ENCODE data around the gene COMMD6.
"Not testable (repeated sequence)": the region's sequence is repeated elsewhere in the genome, so short reads cannot be mapped to it uniquely, and the experiment has no call there.

COMMD6 gene

DNA sequence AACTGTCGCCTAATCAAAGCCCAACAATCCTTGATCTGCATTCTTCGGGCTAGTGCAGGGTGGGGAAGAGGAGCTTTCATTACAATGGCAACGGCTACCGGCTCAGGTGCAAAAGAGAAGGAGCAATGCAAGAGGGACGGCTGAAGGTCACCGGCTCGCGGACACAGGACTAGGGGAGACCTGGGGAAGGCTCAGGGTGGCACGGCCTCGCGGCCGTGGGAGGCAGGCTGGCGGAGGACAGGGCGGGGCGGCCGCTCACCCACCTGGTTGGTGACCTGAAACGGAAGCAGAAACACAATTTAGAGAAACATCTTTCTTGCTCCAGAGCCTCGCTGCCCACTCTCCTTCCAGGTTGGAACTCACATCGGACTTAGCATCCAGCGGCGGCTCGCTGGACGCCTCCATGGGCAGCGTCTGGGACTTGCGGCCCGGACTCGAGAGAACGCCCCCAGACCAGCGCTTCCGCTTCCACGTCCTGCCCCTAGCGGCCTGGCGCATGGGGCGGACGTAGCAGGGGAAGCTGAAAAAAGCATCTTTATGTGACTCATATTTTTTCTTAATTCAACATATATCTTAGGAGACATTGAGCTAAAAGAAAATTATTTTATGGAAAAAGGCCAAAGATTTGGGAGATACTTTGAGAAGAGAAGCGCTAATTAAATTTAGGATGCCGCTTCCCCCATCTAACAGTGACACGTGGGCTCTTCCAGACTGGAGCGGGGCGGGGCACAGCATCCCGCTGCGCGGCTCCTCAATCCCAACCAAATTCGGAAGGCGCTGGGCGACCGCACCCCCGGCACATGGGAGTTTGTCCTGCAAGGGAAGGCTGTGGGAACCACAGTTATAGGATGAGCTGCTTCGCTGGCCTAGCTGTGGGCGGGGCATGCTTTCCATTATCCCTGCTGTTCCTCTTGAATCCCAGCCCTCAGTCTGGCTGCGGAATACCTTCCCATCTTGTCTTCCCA is at the start of gene COMMD6:
Gene COMMD6 (minus strand): TSS at position 441 of the 965 bp plus-strand sequence. CDS start 36 bp downstream, at position 405.
- peak; percentile 75 for DNase-seq

DNA sequence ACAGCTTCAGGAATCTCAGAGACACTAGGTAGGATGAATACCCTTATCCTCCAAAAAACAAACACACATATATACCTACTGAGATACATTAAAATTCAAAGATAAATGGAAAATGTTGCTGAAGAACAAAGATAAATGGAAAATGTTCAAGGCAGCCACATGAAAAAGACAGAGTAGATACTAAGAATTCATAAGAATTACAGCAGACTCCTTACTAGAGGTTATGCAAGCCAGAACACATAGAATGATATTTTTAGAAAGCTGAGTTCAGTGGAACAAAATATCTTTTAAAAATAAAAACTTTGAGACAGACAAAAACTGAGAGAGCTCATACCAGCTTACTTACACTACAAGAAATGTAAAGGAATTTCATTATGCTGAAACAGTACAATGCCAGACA is 47.5 kb upstream of the COMMD6 start:
- DNase-seq = no peak

DNA sequence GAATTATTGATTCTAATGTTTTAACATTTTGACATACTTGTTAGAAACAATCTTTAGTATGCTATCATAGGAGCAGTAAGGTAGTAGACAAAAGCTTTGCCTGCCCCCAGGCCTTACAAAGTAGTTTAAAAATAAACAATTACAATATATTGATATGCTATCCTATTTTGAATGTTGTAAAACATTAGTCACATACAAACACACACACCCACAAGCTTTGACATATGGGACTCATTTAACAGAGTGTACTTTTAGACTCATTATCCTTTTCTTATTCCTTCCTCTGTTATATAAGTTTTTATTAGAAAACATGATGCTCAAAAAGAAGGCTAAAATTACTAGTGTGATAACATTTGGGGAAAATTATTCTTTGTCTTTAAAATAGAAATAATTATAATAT is 45.5 kb upstream of the COMMD6 start:
- DNase-seq = no peak

DNA sequence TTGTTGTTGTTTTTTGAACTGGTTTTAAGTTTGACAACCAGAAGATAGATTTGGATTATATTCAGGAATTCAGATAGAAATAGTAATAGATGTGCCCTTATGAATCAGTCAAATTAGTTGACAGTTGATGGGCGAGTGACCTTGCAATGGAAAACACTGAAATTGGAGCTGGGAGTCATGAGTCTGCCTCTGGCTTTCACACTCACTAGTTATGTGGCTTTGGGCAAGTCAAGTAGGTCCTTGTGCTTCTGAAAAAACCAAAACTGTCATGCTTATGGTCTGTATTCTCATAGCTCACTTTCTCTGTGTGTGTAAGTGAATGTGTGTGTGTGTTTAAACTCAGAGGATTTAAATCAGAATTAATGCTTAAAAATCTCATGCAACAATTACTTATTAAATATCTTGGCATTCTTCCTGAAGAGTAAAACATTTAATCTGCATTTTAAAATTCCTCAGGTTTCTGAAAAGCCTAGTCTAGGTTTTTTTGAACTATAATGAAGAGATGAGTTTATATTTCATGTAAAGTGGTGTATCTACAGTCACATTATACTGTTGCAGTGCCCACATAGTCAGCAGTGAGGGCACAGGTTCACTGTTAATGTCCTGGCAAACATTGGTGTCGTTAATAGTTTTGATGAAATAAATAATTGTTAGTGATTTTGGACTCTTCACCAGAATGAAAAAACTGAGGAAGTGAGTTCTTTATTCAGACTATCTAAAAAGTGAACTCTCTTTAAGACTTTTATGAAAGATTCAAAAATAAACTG is 44.4 kb upstream of the COMMD6 start:
- no peak for DNase-seq

DNA sequence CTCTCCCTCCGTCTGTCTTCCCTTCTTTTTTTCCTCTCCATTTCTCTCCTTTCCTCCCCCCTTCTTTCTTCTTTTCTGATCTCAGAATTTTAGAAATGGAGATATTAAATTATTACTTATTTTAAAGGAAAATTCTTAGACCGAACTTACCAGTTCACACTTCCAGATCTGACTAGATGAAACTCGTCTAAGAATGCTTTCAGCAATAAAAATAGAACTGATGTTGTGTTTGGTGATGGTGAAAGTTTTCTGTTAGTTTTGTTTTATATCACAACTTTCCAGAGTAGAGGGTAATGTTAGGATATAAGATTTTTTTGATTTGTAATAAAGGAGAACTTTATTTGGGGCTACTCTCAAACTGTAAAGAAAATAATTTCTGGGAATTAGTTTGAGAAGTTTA is 41.9 kb upstream of the COMMD6 start:
- no peak for DNase-seq

DNA sequence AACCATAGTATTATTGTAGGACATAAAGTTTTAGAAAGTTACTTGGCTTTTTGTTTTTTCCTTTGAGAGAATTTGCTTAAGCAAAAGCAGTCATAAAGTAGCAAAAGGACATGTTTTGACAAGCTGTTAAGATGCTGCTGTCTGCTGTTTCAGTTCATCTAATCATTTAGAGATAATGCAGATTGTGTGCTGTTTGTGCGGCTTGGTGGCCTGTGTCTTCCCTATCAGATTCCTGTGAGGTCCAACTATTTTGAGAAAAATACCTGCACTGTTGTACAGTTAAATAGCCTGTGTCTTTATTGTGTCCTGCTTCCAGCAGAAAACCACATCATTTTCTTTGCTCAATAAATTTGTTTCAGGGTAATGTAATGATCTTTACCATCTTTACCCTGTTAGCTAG is 31.9 kb upstream of the COMMD6 start:
- DNase-seq = no peak

DNA sequence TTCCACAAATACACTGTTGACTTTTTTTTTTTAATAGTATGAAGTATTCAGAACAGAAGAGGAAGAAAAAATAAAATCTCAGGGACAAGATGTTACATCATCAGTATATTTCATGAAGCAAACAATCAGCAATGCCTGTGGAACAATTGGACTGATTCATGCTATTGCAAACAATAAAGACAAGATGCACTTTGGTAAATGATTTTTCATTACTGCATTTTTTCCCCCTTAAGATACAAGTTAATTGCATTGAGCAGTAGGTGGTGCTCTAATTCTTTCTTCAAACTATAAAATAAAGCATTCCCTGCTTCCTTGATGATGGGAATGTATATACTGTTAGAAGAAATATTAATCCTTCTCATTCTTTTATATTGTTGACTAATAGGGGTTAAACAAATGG is 29.0 kb upstream of the COMMD6 start:
- no peak for DNase-seq

DNA sequence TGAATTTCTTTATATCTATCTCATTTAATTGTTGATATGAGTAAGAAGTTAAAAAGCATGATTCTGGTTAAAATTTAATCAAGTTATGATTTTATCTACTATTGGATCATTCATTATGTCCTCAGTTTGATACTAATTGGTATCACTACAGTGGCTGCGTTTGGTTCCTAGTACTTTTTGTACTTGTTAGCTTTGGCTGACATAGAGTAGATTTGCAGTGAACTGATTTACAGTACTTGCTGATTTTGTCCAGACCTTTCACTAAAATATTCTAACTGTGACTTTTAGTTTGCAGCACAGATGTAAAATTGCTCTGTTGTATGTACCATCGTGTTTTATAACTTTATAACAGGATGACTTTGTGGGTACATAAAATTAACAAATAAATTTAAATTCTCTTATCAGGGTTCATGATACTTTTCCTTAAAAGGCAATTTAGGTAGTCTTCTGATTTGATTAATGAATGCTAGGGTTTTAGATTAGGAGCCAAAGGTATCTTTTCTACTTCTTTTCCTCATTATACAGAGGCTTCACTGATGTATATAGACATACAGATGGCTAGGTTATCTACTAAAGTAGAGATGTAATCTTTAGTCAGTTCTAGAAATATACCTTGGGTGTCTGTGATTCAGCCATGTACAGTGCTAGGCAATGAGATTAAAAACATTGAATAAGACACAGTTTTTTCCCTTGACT is 20.7 kb upstream of the COMMD6 start:
- no peak for DNase-seq

DNA sequence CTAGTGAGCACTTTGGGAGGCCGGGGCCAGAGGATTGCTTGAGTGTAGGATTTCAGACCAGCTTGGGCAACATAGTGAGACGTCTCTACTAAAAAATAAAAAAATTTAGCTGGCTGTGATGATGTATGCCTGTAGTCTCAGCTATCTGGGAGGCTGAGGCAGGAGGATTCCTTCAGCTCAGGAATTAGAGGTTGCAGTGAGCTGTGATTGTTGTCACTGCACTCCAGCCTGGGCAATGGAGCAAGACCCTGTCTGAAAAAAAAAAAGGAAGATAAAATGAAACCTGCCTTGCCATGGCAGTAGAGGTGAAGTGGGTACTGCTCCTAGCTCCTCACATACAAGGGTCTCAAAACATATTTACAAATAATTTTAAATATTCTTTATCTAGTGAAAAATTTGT is 19.3 kb upstream of the COMMD6 start:
- no peak for DNase-seq

DNA sequence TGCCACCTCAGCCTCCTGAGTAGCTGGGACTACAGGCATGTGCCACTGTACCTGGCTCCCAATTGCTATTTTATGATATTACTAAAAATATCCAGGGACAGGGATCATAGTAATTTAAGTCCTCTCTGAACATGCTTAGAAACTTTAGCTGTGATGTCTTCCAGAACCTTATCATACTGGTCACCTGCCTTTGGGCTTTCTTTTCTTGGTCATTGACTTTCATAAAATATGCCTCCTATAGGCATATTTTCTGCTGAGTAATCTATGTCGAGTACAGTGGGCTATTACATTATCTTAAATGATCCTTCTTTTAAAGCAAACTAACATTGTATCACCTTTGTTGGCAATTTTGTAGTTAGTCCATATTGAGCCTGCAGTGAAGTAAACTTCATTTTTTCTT is 18.2 kb upstream of the COMMD6 start:
- no peak for DNase-seq

DNA sequence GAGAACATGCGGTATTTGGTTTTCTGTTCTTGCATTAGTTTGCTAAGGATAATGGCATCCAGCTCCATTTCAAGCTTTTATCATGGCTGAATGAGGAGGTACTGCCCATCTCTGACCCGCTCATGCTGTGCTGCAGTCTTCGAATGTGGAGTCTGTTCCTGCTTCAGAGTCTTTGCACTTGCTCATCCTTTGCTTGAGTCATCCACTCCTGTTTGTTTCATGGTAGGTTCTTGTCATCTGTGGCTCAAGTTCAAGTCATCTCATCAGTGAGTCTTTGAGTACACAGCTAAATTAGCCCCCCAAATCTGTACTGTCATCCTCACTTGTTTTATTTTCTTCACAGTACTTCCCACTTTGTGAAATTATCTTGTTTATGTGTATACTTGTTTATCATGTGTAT is 17.3 kb upstream of the COMMD6 start:
- no peak for DNase-seq

DNA sequence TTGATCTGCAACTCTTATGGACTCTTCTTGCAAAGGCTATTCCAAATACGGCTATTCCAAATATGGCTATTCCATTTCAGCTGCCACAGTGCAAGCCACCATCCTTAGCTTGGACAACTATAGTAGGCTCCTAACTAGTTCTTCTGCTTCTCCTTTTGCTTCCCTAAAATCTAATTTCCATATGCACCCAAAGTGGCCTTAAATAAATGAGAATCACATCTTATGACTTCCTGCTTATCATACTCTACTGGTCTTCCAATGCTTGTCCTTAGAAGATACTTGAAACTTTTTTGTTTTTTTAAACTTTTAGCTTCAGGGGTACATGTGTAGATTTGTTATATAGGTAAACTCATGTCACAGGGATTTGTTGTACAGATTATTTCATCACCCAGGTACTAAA is 16.8 kb upstream of the COMMD6 start:
- no peak for DNase-seq

DNA sequence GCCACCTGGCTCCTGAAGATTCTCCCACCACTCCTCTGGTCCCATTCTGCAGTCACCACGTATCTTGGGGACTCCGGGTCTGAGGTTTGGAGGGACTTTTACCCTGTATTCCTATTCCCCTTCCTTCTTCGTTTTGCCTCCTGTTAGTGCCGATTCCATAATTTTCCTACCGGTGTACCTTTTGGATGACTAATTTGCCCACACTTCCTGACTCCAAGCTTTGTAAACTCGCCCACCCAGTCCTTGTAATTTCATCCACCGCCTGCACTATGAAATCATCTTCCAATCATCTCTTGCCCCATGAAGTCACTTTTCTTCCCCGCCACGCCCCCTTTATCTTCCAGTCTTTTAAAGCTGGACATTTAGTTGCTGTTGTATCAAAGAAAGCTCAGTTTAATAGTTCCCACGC is 12.5 kb upstream of the COMMD6 start:
- peak; percentile 36 for DNase-seq

DNA sequence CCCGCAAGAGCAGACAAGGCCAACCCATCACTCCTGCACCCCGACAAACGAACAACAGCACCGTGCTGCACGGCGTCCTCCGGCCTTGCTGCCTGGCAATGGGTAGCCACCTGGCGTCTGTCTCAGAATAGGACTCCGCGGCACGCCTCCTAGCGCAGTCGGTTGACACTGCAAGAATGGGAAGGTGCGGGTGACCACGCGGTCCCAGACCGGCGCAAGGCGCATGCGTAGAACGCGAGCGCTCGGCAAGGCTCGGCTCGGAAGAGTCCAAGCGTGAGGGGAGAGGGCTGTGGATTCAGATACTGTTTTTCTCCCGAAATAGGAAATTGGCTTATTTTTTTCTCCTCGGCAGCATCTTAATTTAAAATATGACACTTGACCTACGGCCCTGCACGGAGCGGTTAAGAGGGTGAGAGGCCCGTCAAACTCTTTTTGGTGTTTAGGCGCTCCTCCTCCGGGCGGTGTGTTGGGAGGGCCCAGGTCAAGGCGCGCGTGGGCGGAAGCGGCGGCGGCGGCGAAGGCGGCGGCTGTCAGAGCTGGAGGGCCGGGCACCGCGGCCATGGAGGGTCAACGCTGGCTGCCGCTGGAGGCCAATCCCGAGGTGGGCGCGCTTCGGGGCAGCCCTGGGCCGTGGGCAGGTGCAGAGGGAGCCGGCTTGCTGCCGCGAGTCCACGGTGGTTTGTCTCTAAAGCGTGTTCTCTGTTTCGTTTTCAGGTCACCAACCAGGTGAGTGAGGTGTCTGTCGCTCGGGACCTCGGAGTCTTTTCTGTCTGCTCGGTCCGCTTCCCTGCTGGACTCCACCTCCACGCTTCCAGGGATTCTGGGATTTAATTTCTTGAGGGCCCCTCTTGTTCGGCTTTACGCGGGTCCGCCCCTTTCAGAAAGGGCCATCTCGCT is 11.9 kb upstream of the COMMD6 start, which contains the start of gene UCHL3:
Gene UCHL3 (plus strand): TSS at position 530 of the 897 bp plus-strand sequence. CDS start 30 bp downstream, at position 560.
- DNase-seq = peak; percentile 98

DNA sequence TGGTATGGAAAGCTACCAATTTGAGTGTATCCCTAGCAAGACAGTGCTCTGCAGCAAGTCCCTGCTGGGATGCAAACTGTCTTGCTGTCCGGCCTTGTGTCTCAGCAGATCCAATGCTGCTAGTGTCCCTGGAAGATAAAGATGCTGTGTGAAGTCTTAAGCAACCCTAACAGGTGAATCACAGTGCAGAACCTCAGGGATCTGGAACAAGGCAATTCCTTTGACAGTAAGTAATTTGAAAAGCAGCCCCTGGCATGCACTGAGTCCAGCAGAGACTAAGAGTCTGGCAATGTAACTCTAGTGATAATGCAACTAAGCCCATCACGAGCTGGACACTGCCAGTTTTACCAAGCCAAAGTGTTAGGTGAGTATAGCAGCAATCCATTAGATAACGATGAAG is 10.3 kb upstream of the COMMD6 start:
- DNase-seq = no peak

DNA sequence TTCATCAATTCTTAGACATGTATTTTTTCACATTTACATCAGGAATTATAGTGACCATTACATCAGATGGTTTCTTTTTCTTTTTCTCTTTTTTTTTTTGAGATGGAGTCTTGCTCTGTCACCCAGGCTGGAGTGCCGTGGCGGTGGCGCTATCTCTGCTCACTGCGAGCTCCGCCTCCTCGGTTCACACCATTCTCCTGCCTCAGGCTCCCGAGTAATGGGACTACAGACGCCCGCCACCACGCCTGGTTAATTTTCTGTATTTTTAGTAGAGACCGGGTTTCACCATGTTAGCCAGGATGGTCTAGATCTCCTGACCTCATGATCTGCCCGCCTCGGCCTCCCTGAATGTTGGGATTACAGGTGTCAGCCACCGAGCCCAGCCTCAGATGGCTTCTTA is 7.7 kb upstream of the COMMD6 start:
- DNase-seq = not testable (repeated sequence)

DNA sequence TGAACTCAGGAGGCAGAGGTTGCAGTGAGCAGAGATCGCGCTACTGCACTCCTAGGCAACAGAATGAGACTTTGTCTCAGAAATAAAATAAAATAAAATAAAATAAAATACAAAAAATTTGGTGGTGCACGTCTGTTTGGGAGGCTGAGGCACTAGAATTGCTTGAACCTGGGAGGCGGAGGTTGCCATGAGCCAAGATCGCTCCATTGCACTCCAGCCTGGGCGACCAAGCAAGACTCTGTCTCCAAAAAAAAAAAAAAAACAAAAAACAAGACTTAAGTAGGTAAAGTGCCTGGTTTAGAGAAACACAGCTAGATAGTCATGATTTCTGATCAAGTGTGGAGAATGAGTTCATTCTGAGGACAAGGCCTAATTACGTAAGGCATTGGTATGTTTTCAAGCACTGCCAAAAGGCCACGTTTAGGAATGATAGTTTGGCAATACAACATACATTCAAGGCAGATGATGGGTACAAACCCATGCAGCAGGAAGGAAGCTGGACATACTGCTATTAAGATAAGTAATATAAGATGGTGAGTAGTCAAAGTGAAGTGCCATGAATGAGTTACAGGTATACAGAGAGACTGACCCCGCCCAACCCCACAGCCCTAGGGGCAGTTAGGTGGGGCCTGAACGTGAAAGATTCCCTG is 7.2 kb upstream of the COMMD6 start:
- DNase-seq = no peak

DNA sequence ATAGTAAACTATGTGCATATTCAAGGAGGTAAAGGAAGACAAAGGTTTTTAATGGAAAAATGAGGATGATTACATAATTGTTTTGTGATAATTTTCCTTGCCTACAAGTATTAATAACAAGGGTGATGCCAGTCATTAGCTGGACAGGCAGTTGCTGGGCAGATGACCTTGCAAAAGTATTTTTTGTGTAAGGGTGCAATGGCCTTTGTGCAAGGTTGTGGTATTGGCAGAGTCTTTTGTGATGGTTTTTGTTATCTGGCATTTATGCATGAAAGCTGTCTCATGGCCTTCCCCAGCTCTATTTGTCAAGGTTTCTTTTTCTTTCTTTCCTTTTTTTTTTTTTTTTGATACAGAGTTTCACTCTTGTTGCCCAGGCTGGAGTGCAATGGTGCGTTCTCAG is 4.3 kb upstream of the COMMD6 start:
- no peak for DNase-seq

DNA sequence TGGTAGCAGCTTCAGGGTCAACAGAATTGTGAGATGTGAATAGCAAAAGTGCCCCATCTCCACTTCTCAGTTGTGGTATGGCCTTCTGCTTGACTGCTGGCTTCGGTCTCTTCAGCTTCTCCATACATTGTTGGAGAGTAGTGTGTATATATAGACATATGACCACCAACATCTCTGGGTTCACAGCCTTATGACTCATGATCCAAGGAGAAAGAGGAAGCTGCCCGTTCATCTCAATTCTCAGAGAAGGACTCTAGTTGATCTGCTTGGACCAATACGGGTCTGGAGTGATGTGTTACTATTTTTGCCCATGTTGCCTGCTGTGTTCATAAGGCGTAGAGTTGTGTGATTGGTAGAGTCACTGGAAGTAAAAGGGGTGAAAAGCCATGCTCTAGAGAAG is 3.6 kb upstream of the COMMD6 start:
- no peak for DNase-seq

DNA sequence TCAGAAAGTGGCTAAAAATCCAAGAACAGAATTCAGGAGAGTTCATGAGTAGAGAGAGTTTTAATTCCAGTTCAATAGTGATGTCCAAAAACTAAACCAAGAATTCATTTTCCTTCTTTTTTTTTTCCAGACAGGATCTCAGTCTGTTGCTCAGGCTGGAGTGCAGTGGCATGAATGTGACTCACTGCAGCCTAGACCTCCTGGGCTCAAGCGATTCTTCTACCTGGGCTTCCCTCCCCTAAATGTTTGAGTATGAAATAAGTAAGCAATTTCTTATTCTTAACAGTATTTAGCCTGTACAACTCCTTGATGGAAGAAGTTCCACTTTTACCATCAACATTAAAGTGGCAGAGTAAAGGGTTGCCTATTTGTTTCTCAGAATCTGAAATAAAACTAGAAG is 3.8 kb downstream of the COMMD6 start:
- no peak for DNase-seq

DNA sequence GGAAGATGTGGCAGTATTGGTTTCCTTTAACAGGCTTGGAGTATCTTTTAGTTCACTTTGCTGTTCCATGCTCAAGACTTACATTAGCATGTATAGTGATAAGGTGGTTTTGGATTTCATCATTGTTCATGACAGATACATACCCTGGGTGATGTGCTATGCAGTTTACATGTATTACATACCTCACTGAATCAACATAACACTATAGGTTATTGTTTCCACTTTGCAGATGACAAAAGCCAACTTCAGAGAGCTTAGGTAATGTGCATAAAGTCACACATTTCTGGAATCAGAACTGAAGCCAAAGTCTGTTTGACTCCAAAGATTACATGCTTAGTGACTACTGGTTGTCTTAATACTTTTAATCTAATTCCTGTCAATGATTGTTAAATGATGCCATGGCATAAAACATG is 7.1 kb downstream of the COMMD6 start:
- no peak for DNase-seq

DNA sequence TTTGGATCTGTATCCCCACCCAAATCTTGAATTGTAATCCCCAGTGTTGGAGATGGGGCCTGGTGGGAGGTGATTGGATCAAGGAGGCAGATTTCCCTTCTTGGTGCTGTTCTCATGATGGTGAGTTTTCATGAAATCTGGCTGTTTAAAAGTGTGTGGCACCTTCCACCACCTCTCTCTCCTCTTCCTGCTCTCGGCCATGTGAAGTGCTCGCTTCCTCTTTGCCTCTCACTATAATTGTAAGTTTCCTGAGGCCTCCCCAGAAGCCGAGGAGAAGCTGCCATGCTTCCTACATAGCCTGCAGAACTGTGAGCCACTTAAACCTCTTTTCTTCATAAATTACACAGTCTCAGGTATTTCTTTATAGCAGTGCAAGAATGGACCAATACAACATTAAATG is 15.7 kb downstream of the COMMD6 start:
- no peak for DNase-seq

Measured in stimulated activated CD4-positive, alpha-beta T cell treated with anti-CD3 and anti-CD28 coated beads, Interleukin-4, amount 100 ng/mL, for 24 hours (primary cell).